Keratinocyte (primary cell): Measurements from ENCODE around the gene SPATA4. TPM values are rescaled to one million over a fixed set of nuclear protein-coding genes. Genes with fewer than 3 reads are reported as not detected.

Experiments used
- DNase-seq: peaks from one replicate; pipeline ENCODE4 v3.0.0-alpha.2; 2011; ENCODE audit warnings: low read depth, missing footprints, low spot score
- FAIRE-seq: peaks from 2 replicates; lab custom pipeline; 2011; peaks lifted over from hg19 to GRCh38; lab: Jason Lieb, UNC
- H2AFZ ChIP-seq: 2 replicates; pipeline ENCODE4 v1.6.0; 2012; ENCODE audit warnings: low read length, control low read depth, inconsistent platforms; ENCODE audit not compliant: control insufficient read depth
- H3K27ac ChIP-seq: 2 replicates; pipeline ENCODE4 v1.5.1; 2011; ENCODE audit warnings: low read length; ENCODE audit not compliant: control insufficient read depth, insufficient read depth
- H3K27me3 ChIP-seq: 3 replicates; pipeline ENCODE4 v1.6.0; 2011; ENCODE audit warnings: low read length; ENCODE audit not compliant: control insufficient read depth, insufficient read depth; ENCODE audit errors: extremely low read depth
- H3K36me3 ChIP-seq, 2 experiments: 2 replicates in 1 of 2; 3 replicates in 1 of 2; pipeline ENCODE4 v1.5.1; 2011; ENCODE audit warnings: low read length in 2 of 2, mild to moderate bottlenecking in 1 of 2; ENCODE audit not compliant: control insufficient read depth in 2 of 2, insufficient read depth in 2 of 2; ENCODE audit errors: extremely low read depth in 1 of 2
- H3K4me1 ChIP-seq: 3 replicates; pipeline ENCODE4 v1.5.1; 2011; ENCODE audit warnings: low read length; ENCODE audit not compliant: control insufficient read depth, insufficient read depth; ENCODE audit errors: extremely low read depth
- H3K4me2 ChIP-seq: 3 replicates; pipeline ENCODE4 v1.6.0; 2011; ENCODE audit warnings: low read depth, low read length; ENCODE audit not compliant: control insufficient read depth, insufficient read depth; ENCODE audit errors: extremely low read depth
- H3K4me3 ChIP-seq, 3 experiments: fragments of 200-600 bp in 1 of 3; sonication (generic) in 1 of 3; 2 replicates in 2 of 3; 3 replicates in 1 of 3; pipeline ENCODE4 v1.5.1; 2011 to 2016; ENCODE audit warnings: low read length in 3 of 3, mild to moderate bottlenecking in 3 of 3, control low read depth in 2 of 3, inconsistent platforms in 1 of 3, low read depth in 1 of 3, mixed read lengths in 1 of 3, mixed run types in 1 of 3, moderate library complexity in 1 of 3; ENCODE audit not compliant: control insufficient read depth in 2 of 3, insufficient read depth in 2 of 3; ENCODE audit errors: extremely low read depth in 1 of 3
- H3K79me2 ChIP-seq: 2 replicates; pipeline ENCODE4 v1.6.0; 2012; ENCODE audit warnings: low read length; ENCODE audit not compliant: control insufficient read depth, insufficient read depth
- H3K9ac ChIP-seq: 3 replicates; pipeline ENCODE4 v1.6.0; 2011; ENCODE audit warnings: low read length; ENCODE audit not compliant: control insufficient read depth, insufficient read depth; ENCODE audit errors: extremely low read depth
- H3K9me1 ChIP-seq: 3 replicates; pipeline ENCODE4 v1.6.0; 2011; ENCODE audit warnings: low read length; ENCODE audit not compliant: control insufficient read depth, insufficient read depth; ENCODE audit errors: extremely low read depth
- H3K9me3 ChIP-seq: 2 replicates; pipeline ENCODE4 v1.5.1; 2012; ENCODE audit warnings: low read depth, low read length; ENCODE audit not compliant: control insufficient read depth
- H4K20me1 ChIP-seq: 3 replicates; pipeline ENCODE4 v1.6.0; 2011; ENCODE audit warnings: low read length; ENCODE audit not compliant: control insufficient read depth, insufficient read depth; ENCODE audit errors: extremely low read depth
- EZH2 ChIP-seq: IDR thresholded peaks from one replicate; pipeline ENCODE4 v1.6.1; 2012; ENCODE audit warnings: inconsistent platforms, mild to moderate bottlenecking, low read length, moderate library complexity
- dilution Hi-C: fragments of 300-500 bp; cut with MboI; formaldehyde crosslinking; loops from one replicate; pipeline ENCODE4 v1.7.0; 2020; ENCODE audit warnings: low sequenced_read_pairs; ENCODE audit not compliant: extremely low pct_ligation_motif_present
- polyA plus RNA-seq, 5 experiments: library from polyadenylated mRNA; depleted of rRNA in 3 of 5; stranded (reverse) in 3 of 5; stranded (forward) in 1 of 5; unstranded in 1 of 5; fragments of >200 nt; gene quantifications; 1 replicate in 1 of 5; 2 replicates in 3 of 5; 3 replicates in 1 of 5; pipeline versions ENCODE4 v1.2.1 to v1.2.3, GENCODE V29; 2011 to 2012; ENCODE audit warnings: missing spikeins in 2 of 5, low read depth in 1 of 5, low replicate concordance in 1 of 5
- TF ChIP-seq, protein P1 (sequence below), 3 experiments: IDR thresholded peaks in 1 of 3; conservative IDR thresholded peaks in 1 of 3; optimal IDR thresholded peaks in 1 of 3; 2 replicates in 2 of 3; 3 replicates in 1 of 3; pipeline versions ENCODE3 to v1.5.1; 2011; ENCODE audit warnings: low read length in 3 of 3, mild to moderate bottlenecking in 3 of 3, moderate library complexity in 2 of 3, control low read depth in 1 of 3, inconsistent platforms in 1 of 3; ENCODE audit not compliant: insufficient read depth in 2 of 3; ENCODE audit errors: extremely low read depth in 1 of 3

The SPATA4 gene
- polyA plus RNA-seq, 1 donor (not counting 4 experiments of a cell fraction or from before 2014, with no cell fraction given), result 0.12 TPM

DNA sequence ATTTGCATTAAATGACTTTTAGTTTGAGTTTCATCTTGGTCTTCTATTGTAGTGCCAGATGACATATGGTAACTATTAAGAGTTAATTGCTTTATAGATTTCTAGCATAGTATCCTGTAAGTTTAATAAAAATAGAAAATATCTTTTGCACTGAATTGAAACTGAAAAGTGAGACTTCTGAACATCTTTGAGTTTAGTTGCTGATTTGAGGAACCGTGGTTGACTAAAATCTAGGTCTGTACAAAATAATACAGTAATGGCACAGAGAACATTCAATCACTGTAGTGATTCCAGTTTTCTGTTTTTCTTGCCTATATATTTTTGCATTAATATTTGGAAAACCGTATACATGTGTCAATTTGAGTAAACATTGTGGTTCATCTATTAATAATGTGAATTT, 60.7 kb downstream of the SPATA4 start:
- DNase-seq, result no peak
- no peaks in the 10 kb centered on the region for H3K9me1 ChIP-seq
- dilution Hi-C loops, result no loop called here
- no peaks in the 10 kb centered on the region for H3K36me3 ChIP-seq
- H3K4me1 ChIP-seq, result no peaks in the 10 kb centered on the region
- no peaks in the 10 kb centered on the region for H4K20me1 ChIP-seq
- H3K4me3 ChIP-seq, result no peak overlapping the region
- TF ChIP-seq, protein P1, sequence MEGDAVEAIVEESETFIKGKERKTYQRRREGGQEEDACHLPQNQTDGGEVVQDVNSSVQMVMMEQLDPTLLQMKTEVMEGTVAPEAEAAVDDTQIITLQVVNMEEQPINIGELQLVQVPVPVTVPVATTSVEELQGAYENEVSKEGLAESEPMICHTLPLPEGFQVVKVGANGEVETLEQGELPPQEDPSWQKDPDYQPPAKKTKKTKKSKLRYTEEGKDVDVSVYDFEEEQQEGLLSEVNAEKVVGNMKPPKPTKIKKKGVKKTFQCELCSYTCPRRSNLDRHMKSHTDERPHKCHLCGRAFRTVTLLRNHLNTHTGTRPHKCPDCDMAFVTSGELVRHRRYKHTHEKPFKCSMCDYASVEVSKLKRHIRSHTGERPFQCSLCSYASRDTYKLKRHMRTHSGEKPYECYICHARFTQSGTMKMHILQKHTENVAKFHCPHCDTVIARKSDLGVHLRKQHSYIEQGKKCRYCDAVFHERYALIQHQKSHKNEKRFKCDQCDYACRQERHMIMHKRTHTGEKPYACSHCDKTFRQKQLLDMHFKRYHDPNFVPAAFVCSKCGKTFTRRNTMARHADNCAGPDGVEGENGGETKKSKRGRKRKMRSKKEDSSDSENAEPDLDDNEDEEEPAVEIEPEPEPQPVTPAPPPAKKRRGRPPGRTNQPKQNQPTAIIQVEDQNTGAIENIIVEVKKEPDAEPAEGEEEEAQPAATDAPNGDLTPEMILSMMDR (optimal IDR thresholded peaks at IDR 0.05 in 1 of 3, IDR thresholded peaks at IDR 0.05 in 1 of 3, conservative IDR thresholded peaks at IDR 0.05 in 1 of 3; ENCODE audit: extremely low read depth in 1 of 3, insufficient read depth in 2 of 3, low read length in 3 of 3), result no peak
- TF ChIP-seq EZH2, result no peak
- H3K27me3 ChIP-seq, result no peaks in the 10 kb centered on the region
- H2AFZ ChIP-seq, result no peak overlapping the region
- H3K79me2 ChIP-seq, result no peaks in the 10 kb centered on the region
- no peaks in the 10 kb centered on the region for H3K9me3 ChIP-seq
- no peak overlapping the region for H3K4me2 ChIP-seq
- no peak for FAIRE-seq
- no peak overlapping the region for H3K9ac ChIP-seq
- no peak overlapping the region for H3K27ac ChIP-seq

Other genes with a start within 250 kb of the SPATA4 start
- gene WDR17, start 129.7 kb downstream of the SPATA4 start, polyA plus RNA-seq, result 0.39 to 1.3 TPM (median 1.1 TPM) in 3 replicates
- gene ASB5, start 73.6 kb upstream of the SPATA4 start, polyA plus RNA-seq, result 0.01 to 0.06 TPM in 2 of 3 replicates, not detected in the other
- gene SPCS3, start 124.4 kb upstream of the SPATA4 start, polyA plus RNA-seq, result 32.6 to 59.3 TPM (median 39.8 TPM) in 3 replicates